ENCODE results near the gene PCNT. TPM values are rescaled to one million over a fixed set of nuclear protein-coding genes. Genes with fewer than 3 reads are reported as not detected.
A peak's percentile ranks its signal among the peaks of the same experiment; 100 is the strongest.

The PCNT gene
- total and polyA plus RNA-seq, 10 donors = 6.4 to 43.7 (median 35.4) TPM

GRCh38 chr21:46294647-46295176 is 29.2 kb upstream of the PCNT start:
- intact Hi-C loops (cut with DNase I; ENCODE audit: low total_unique reads) = no loop called here
- TF ChIP-seq, protein P1, sequence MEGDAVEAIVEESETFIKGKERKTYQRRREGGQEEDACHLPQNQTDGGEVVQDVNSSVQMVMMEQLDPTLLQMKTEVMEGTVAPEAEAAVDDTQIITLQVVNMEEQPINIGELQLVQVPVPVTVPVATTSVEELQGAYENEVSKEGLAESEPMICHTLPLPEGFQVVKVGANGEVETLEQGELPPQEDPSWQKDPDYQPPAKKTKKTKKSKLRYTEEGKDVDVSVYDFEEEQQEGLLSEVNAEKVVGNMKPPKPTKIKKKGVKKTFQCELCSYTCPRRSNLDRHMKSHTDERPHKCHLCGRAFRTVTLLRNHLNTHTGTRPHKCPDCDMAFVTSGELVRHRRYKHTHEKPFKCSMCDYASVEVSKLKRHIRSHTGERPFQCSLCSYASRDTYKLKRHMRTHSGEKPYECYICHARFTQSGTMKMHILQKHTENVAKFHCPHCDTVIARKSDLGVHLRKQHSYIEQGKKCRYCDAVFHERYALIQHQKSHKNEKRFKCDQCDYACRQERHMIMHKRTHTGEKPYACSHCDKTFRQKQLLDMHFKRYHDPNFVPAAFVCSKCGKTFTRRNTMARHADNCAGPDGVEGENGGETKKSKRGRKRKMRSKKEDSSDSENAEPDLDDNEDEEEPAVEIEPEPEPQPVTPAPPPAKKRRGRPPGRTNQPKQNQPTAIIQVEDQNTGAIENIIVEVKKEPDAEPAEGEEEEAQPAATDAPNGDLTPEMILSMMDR (IDR thresholded peaks at IDR 0.05 in 8 of 11, conservative IDR thresholded peaks at IDR 0.05 in 3 of 11) = no peak
- TF ChIP-seq POLR2A (IDR thresholded peaks at IDR 0.05) (no peak), POLR2AphosphoS5 (IDR thresholded peaks at IDR 0.05) (no peak)
- no peak for DNase-seq
- peaks cover 0 to 20% (median 7%) of the 10 kb centered on the region in 7 donors for H3K27me3 ChIP-seq (replicated peaks in 1 of 7)
- WGBS, 5 donors = 40 to 57% (median 47%) methylated on average over 10 of the region's 10 CpGs
- no peak overlapping the region for H3K4me3 ChIP-seq
- H3K9me3 ChIP-seq = no peaks in the 10 kb centered on the region
- H3K4me1 ChIP-seq = peaks cover 6 to 53% (median 21%) of the 10 kb centered on the region in 6 donors
- peak overlapping the region in 1 of 8 donors; percentile 79 for H3K27ac ChIP-seq
- peaks cover 0 to 26% (median 9%) of the 10 kb centered on the region in 6 donors for H3K36me3 ChIP-seq

DNA sequence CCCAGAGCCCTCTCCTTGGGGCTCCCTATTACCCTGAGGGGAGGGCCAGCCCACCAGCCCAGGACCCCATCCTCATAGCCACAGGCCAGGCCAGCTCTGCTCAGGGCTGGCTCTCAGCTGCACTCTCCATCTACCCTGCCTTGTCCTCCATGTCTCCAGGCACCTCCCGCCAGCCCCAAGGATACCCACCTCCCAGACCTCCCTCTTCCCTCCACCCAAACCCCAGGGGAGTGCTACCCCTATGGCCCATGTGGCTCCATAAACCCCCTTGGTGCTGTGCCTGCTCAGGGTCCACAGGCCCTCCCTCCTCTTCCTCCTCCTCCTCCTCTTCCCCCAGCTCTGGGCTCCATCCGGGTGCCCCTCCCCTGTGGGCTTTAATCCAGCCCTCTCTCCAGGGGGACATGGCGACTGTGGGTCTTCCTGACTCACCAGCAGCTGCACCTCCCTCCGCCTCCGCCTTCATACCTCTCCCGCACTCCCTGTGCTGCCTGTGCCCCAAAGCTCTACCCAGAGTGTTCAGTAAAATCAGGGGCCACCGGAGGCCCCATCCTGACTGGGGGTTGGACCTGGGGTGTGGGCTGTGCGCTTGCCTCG is 28.7 kb upstream of the PCNT start:
- H3K4me1 ChIP-seq = peaks cover 6 to 48% (median 21%) of the 10 kb centered on the region in 6 donors
- H3K36me3 ChIP-seq = peaks cover 0 to 31% (median 9%) of the 10 kb centered on the region in 6 donors
- H3K27ac ChIP-seq = peak overlapping the region in 2 of 8 donors; percentile 66 to 79
- WGBS, 5 donors = 47 to 76% (median 56%) methylated on average over 7 to 9 of the region's 9 CpGs
- peaks cover 0 to 20% (median 7%) of the 10 kb centered on the region in 7 donors for H3K27me3 ChIP-seq (replicated peaks in 1 of 7)
- H3K9me3 ChIP-seq = no peaks in the 10 kb centered on the region
- intact Hi-C loops (cut with DNase I; ENCODE audit: low total_unique reads) = no loop called here
- no peak for TF ChIP-seq POLR2AphosphoS5 (IDR thresholded peaks at IDR 0.05)
- TF ChIP-seq, protein P1 (IDR thresholded peaks at IDR 0.05 in 8 of 11, conservative IDR thresholded peaks at IDR 0.05 in 3 of 11) = no peak
- no peak for TF ChIP-seq POLR2A (IDR thresholded peaks at IDR 0.05)
- DNase-seq = no peak
- no peak overlapping the region for H3K4me3 ChIP-seq

DNA sequence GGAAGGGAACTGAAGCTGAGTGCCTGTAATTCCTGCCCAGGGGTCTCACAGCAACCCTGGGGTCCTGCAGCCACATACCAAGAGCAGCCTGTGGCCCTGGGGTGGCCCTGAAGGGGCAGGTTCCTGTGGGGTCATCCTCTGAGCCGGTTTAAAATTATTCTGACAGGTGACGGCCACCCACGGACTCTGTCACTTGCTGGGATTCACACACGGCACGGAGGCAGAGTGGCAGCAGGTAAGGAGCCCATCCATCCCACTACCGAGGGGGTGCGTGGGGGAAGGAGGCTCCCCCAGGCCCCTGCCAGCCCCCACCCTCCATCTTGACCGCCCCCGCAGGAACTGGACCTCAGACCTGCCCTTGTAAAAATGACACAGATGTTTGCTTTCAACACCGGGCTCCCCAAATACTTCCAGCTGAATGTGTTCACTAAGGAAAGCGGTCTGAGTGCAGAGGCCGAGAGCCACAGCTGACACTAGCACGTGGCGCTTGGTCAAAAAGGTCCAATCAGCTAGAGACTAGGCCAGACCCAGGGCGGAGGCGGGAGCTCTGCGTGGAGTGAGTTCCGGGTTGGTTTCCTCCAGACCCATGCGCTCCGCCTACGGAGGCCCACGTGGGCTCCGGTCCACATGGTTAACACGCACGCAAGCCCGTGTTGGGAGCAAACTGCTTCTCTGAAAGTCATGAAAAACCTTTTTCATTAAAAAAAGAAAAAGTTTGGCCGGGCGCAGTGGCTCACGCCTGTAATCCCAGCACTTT is 27.8 kb upstream of the PCNT start:
- peaks cover 6 to 39% (median 19%) of the 10 kb centered on the region in 6 donors for H3K4me1 ChIP-seq
- H3K36me3 ChIP-seq = peaks cover 0 to 33% (median 9%) of the 10 kb centered on the region in 6 donors
- intact Hi-C loops (cut with DNase I; ENCODE audit: low total_unique reads) = no loop called here
- 22 to 71% (median 55%) methylated on average over 21 to 29 of the region's 29 CpGs for WGBS, 5 donors
- H3K27ac ChIP-seq = peak overlapping the region in 6 of 8 donors; percentile 30 to 79 (median 58)
- TF ChIP-seq POLR2AphosphoS5 (IDR thresholded peaks at IDR 0.05) (peak; percentile 25 to 69 (median 65)), POLR2A (IDR thresholded peaks at IDR 0.05) (no peak)
- no peaks in the 10 kb centered on the region for H3K9me3 ChIP-seq
- H3K4me3 ChIP-seq = peak overlapping the region in 6 of 8 donors; percentile 1 to 68 (median 44)
- H3K27me3 ChIP-seq (replicated peaks in 1 of 7) = peaks cover 0 to 20% (median 7%) of the 10 kb centered on the region in 7 donors
- DNase-seq = peak; percentile 92

DNA sequence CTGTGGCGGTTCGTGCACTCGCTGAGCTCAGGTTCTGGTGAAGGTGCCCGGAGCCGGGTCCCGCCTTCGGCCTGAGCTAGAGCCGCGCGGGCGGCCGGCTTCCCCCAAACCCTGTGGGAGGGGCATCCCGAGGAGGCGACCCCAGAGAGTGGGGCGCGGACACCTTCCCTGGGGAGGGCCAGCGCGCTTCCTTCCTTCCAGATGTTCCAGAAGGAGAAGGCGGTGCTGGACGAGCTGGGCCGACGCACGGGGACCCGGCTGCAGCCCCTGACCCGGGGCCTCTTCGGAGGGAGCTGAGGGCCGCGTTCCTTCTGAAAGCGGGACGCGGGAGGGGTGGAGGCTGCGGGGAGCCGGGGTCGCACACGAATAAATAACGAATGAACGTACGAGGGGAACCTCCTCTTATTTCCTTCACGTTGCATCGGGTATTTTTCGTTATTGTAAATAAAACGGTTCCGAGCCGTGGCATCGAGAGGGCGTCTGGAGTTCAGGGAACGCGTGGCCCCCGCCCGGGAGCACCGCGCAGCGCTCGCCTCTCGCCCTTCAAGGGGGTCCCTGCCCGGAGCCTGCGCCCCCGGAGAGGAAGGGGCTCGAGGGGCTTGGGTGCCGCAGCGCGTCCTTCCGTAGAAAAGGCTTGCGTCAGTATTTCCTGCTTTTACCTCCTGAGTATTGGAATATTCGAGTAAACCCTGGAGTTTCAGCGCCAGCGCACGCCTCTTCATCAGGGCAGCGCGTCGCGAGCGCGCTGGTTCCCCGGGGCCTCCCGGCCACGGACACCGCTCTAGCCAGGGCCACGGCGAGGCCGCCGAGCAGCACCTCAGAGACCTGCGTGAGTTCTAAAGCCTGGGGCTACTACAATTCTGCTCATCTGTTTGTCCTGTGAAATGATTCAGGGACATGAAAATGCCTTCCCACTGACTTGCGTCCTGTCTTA is 26.4 kb upstream of the PCNT start:
- Histone ChIP-seq H3K36me3 (peaks cover 0 to 35% (median 0%) of the 10 kb centered on the region in 6 donors), H3K4me1 (peaks cover 6 to 36% (median 19%) of the 10 kb centered on the region in 6 donors), H3K4me3 (peak overlapping the region; percentile 33 to 68 (median 47)), H3K27ac (peak overlapping the region in 6 of 8 donors; percentile 32 to 79 (median 54)), H3K27me3 (replicated peaks in 1 of 7) (peaks cover 0 to 20% (median 7%) of the 10 kb centered on the region in 7 donors), H3K9me3 (no peaks in the 10 kb centered on the region)
- intact Hi-C loops (cut with DNase I; ENCODE audit: low total_unique reads) = no loop called here
- TF ChIP-seq POLR2A (IDR thresholded peaks at IDR 0.05) = no peak
- peak in 2 of 3 donors; percentile 33 to 54 for TF ChIP-seq POLR2AphosphoS5 (IDR thresholded peaks at IDR 0.05)
- peak; percentile 76 for DNase-seq
- 3 to 23% (median 7%) methylated on average over 29 to 84 of the region's 84 CpGs for WGBS, 5 donors

Data from spleen (tissue), 11 donors.